HL-60 (cell line): ENCODE results near the gene SLC12A7.

Experiments used
- POLR2AphosphoS5 ChIP-seq: IDR thresholded peaks from 2 replicates; pipeline ENCODE4 v1.6.1; 2012; ENCODE audit warnings: low read depth
- SPI1 ChIP-seq: IDR thresholded peaks from 2 replicates; pipeline ENCODE4 v1.6.1; 2012; ENCODE audit warnings: low read depth, mild to moderate bottlenecking, borderline replicate concordance
- TF ChIP-seq, protein P1 (sequence below): IDR thresholded peaks from one replicate; pipeline ENCODE4 v1.5.1; 2011; ENCODE audit warnings: low read length, control low read depth, inconsistent platforms; ENCODE audit not compliant: insufficient read depth
- TF ChIP-seq, protein P2 (sequence below): IDR thresholded peaks from 2 replicates; pipeline ENCODE4 v1.6.1; 2012; ENCODE audit warnings: low read depth; ENCODE audit not compliant: insufficient replicate concordance

DNA sequence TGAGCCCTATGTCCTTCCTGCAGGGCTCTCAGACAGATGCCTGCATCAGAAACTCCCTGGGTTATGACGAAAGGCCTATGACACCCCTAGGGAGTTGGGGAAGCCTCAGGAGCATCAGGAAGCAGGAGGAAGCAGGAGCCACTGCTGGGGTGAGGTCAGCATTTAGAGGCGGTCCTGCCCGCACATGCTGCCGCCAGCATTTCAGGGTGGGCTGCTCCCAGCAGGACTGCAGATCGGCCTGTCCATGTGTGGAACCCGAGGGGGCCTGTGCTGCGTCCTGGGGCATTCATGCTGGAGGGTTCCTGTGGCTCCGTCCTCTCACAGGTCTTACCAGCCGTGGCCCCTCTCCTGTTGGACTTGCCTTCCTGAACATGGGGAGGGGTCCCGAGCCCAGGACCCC is 96.4 kb downstream of the SLC12A7 start:
- no peak for TF ChIP-seq SPI1
- TF ChIP-seq, protein P1, sequence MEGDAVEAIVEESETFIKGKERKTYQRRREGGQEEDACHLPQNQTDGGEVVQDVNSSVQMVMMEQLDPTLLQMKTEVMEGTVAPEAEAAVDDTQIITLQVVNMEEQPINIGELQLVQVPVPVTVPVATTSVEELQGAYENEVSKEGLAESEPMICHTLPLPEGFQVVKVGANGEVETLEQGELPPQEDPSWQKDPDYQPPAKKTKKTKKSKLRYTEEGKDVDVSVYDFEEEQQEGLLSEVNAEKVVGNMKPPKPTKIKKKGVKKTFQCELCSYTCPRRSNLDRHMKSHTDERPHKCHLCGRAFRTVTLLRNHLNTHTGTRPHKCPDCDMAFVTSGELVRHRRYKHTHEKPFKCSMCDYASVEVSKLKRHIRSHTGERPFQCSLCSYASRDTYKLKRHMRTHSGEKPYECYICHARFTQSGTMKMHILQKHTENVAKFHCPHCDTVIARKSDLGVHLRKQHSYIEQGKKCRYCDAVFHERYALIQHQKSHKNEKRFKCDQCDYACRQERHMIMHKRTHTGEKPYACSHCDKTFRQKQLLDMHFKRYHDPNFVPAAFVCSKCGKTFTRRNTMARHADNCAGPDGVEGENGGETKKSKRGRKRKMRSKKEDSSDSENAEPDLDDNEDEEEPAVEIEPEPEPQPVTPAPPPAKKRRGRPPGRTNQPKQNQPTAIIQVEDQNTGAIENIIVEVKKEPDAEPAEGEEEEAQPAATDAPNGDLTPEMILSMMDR, result no peak
- TF ChIP-seq, protein P2, sequence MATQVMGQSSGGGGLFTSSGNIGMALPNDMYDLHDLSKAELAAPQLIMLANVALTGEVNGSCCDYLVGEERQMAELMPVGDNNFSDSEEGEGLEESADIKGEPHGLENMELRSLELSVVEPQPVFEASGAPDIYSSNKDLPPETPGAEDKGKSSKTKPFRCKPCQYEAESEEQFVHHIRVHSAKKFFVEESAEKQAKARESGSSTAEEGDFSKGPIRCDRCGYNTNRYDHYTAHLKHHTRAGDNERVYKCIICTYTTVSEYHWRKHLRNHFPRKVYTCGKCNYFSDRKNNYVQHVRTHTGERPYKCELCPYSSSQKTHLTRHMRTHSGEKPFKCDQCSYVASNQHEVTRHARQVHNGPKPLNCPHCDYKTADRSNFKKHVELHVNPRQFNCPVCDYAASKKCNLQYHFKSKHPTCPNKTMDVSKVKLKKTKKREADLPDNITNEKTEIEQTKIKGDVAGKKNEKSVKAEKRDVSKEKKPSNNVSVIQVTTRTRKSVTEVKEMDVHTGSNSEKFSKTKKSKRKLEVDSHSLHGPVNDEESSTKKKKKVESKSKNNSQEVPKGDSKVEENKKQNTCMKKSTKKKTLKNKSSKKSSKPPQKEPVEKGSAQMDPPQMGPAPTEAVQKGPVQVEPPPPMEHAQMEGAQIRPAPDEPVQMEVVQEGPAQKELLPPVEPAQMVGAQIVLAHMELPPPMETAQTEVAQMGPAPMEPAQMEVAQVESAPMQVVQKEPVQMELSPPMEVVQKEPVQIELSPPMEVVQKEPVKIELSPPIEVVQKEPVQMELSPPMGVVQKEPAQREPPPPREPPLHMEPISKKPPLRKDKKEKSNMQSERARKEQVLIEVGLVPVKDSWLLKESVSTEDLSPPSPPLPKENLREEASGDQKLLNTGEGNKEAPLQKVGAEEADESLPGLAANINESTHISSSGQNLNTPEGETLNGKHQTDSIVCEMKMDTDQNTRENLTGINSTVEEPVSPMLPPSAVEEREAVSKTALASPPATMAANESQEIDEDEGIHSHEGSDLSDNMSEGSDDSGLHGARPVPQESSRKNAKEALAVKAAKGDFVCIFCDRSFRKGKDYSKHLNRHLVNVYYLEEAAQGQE, result no peak
- TF ChIP-seq POLR2AphosphoS5, result no peak
